WTC11 (cell line): Measurements from ENCODE around the gene FCMR. TPM values are rescaled to one million over a fixed set of nuclear protein-coding genes. Genes with fewer than 3 reads are reported as not detected.

Experiments used
- ATAC-seq: fragments of 200-7000 bp; cut with Tn5 transposase; 2 replicates; pipeline ENCODE4 v1.10.0; 2021; ENCODE audit warnings: mild to moderate bottlenecking, moderate library complexity
- CTCF ChIA-PET: fragments of 300-600 bp; sonication (Branson Sonifier 250); formaldehyde crosslinking; loops from one replicate; lab custom pipeline; 2021; ENCODE audit warnings: antibody characterized with exemption; lab: Charles Lee
- POLR2A ChIA-PET: fragments of 350-600 bp; sonication (Branson Sonifier 250); formaldehyde crosslinking; loops from one replicate; lab custom pipeline; 2021; ENCODE audit warnings: antibody characterized with exemption; lab: Charles Lee
- DNase-seq: peaks from one replicate; pipeline ENCODE4 v3.0.0; 2021; ENCODE audit warnings: low spot score
- H3K27ac Mint-ChIP-seq: 2 replicates; pipeline ENCODE4 v1.8.0; 2021; ENCODE audit warnings: mixed read lengths
- H3K27me3 Mint-ChIP-seq: 2 replicates; pipeline ENCODE4 v1.8.0; 2021; ENCODE audit warnings: low read depth, mild to moderate bottlenecking, moderate library complexity, mixed read lengths
- H3K36me3 Mint-ChIP-seq: 2 replicates; pipeline ENCODE4 v1.8.0; 2021; ENCODE audit warnings: mixed read lengths
- H3K4me1 Mint-ChIP-seq: 2 replicates; pipeline ENCODE4 v1.8.0; 2022; ENCODE audit warnings: mixed read lengths
- H3K4me3 Mint-ChIP-seq: 2 replicates; pipeline ENCODE4 v1.8.0; 2021; ENCODE audit warnings: mild to moderate bottlenecking, moderate library complexity, mixed read lengths
- H3K9me3 Mint-ChIP-seq: 2 replicates; pipeline ENCODE4 v1.8.0; 2021; ENCODE audit warnings: mixed read lengths
- CBFB ChIP-seq: sonication (generic); formaldehyde crosslinking; IDR thresholded peaks from 2 replicates; pipeline ENCODE4 v1.8.1; 2022; ENCODE audit warnings: mild to moderate bottlenecking, low read depth, missing genetic modification reagents
- CDX4 ChIP-seq: fragments of 250-450 bp; sonication (Bioruptor Pico); IDR thresholded peaks from 2 replicates; pipeline ENCODE4 v1.9.0; 2021; ENCODE audit warnings: moderate library complexity, mild to moderate bottlenecking, inconsistent platforms, borderline replicate concordance
- CREB1 ChIP-seq: sonication (generic); formaldehyde crosslinking; IDR thresholded peaks from 2 replicates; pipeline ENCODE4 v1.8.0; 2023; ENCODE audit warnings: mild to moderate bottlenecking, missing genetic modification reagents
- CREM ChIP-seq: sonication (generic); formaldehyde crosslinking; IDR thresholded peaks from 2 replicates; pipeline ENCODE4 v1.8.1; 2022; ENCODE audit warnings: mild to moderate bottlenecking, missing genetic modification reagents, moderate library complexity
- E2F4 ChIP-seq: sonication (generic); formaldehyde crosslinking; IDR thresholded peaks from 2 replicates; pipeline ENCODE4 v1.8.1; 2022; ENCODE audit warnings: low read depth, mild to moderate bottlenecking, moderate library complexity, missing genetic modification reagents, borderline replicate concordance
- EMX1 ChIP-seq: fragments of 250-450 bp; sonication (Bioruptor Pico); IDR thresholded peaks from 2 replicates; pipeline ENCODE4 v1.8.0; 2021; ENCODE audit warnings: mild to moderate bottlenecking
- ETV6 ChIP-seq: sonication (generic); formaldehyde crosslinking; IDR thresholded peaks from 2 replicates; pipeline ENCODE4 v1.8.1; 2022; ENCODE audit warnings: mild to moderate bottlenecking, missing genetic modification reagents
- FOXK1 ChIP-seq: sonication (generic); formaldehyde crosslinking; IDR thresholded peaks from 2 replicates; pipeline ENCODE4 v1.8.0; 2022; ENCODE audit warnings: mild to moderate bottlenecking, moderate library complexity, missing genetic modification reagents
- NFYB ChIP-seq: sonication (generic); formaldehyde crosslinking; conservative IDR thresholded peaks from 2 replicates; pipeline ENCODE4 v1.8.0; 2022; ENCODE audit warnings: low read depth, missing genetic modification reagents
- NR1H2 ChIP-seq: sonication (generic); formaldehyde crosslinking; IDR thresholded peaks from 2 replicates; pipeline ENCODE4 v1.9.0; 2021; ENCODE audit warnings: mild to moderate bottlenecking, moderate library complexity, missing genetic modification reagents
- STAT6 ChIP-seq: sonication (generic); formaldehyde crosslinking; conservative IDR thresholded peaks from 2 replicates; pipeline ENCODE4 v1.8.1; 2023; ENCODE audit warnings: mild to moderate bottlenecking, low read depth, missing genetic modification reagents, moderate library complexity
- TEAD1 ChIP-seq: sonication (generic); formaldehyde crosslinking; IDR thresholded peaks from 2 replicates; pipeline ENCODE4 v1.8.0; 2022; ENCODE audit warnings: mild to moderate bottlenecking, missing genetic modification reagents
- TP53 ChIP-seq: sonication (generic); formaldehyde crosslinking; IDR thresholded peaks from 2 replicates; pipeline ENCODE4 v1.8.1; 2023; ENCODE audit warnings: mild to moderate bottlenecking, missing genetic modification reagents
- USF1 ChIP-seq: sonication (generic); formaldehyde crosslinking; IDR thresholded peaks from 2 replicates; pipeline ENCODE4 v1.8.0; 2022; ENCODE audit warnings: mild to moderate bottlenecking, missing genetic modification reagents
- ZBTB21 ChIP-seq: sonication (generic); formaldehyde crosslinking; IDR thresholded peaks from 2 replicates; pipeline ENCODE4 v1.8.1; 2023; ENCODE audit warnings: mild to moderate bottlenecking, missing genetic modification reagents, borderline replicate concordance
- ZNF416 ChIP-seq: fragments of 250-450 bp; sonication (Bioruptor Pico); IDR thresholded peaks from 2 replicates; pipeline ENCODE4 v1.9.0; 2021; ENCODE audit warnings: mild to moderate bottlenecking, inconsistent platforms
- ZNF532 ChIP-seq: fragments of 250-450 bp; sonication (Bioruptor Pico); IDR thresholded peaks from 2 replicates; pipeline ENCODE4 v1.9.0; 2021; ENCODE audit warnings: mild to moderate bottlenecking, borderline replicate concordance
- total RNA-seq: library from RNA; stranded (reverse); gene quantifications from 3 replicates; pipeline ENCODE4 v1.2.3, GENCODE V29; 2021
- TF ChIP-seq, protein P1 (sequence below): sonication (generic); formaldehyde crosslinking; IDR thresholded peaks from 2 replicates; pipeline ENCODE4 v1.8.0; 2022; ENCODE audit warnings: mild to moderate bottlenecking, missing genetic modification reagents
- TF ChIP-seq, protein P2 (sequence below): sonication (generic); formaldehyde crosslinking; IDR thresholded peaks from 2 replicates; pipeline ENCODE4 v1.8.1; 2022; ENCODE audit warnings: low read depth, missing genetic modification reagents, borderline replicate concordance

FCMR gene
- total RNA-seq, 1 experiment from 2014 or later: 1.0 TPM

DNA sequence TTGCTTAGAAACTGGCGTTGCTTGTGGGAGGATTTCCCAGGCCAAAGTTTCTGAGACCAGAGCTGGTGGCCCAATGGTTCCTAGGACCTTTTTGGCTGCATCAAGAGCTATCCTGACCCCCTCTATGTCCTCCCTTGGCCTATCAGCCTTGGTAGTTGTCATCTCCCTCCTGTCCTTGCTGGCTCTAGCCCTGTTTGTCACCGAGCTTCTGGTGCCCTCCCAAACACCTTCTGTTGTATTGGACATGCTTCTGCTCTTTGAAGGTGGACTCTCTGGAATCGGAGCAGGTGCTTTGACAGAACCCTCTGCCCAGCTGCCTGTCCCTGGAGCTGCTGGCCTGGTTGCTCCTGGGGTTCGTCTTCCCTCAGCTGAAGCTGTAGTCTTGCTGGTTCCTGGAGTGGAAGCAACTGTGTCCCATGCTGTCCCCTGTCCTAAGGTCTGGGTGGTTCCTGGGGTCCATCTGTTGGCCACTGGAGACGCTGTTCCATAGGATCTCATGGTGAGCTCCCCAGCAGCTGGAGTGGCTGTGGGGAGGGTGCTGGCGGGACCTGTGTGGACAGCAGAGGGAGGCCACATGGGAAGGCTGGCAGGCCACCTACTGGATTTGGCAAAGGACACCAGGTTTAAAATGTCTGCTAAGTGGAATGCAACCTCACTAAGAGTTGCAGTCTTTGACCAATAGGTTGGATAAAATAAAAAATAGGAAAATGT is 39.1 kb upstream of the FCMR start:
- no peak overlapping the region for H3K27ac Mint-ChIP-seq
- H3K9me3 Mint-ChIP-seq: no peaks in the 10 kb centered on the region
- no peak for DNase-seq
- ChIA-PET CTCF (interaction anchor here (0.6 to 2.3 kb wide), 5 partner anchors 18 to 155 kb away, joined by 3 to 11 read pairs (median 3); no protein-coding TSS in a partner anchor), POLR2A (no interaction called here)
- TF ChIP-seq ZBTB21 (CRISPR knock-in tag): no peak
- TF ChIP-seq CREB1 (CRISPR knock-in tag): no peak
- TF ChIP-seq FOXK1 (CRISPR knock-in tag): no peak
- TF ChIP-seq, protein P1, sequence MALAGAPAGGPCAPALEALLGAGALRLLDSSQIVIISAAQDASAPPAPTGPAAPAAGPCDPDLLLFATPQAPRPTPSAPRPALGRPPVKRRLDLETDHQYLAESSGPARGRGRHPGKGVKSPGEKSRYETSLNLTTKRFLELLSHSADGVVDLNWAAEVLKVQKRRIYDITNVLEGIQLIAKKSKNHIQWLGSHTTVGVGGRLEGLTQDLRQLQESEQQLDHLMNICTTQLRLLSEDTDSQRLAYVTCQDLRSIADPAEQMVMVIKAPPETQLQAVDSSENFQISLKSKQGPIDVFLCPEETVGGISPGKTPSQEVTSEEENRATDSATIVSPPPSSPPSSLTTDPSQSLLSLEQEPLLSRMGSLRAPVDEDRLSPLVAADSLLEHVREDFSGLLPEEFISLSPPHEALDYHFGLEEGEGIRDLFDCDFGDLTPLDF (CRISPR knock-in tag): no peak
- TF ChIP-seq CBFB (CRISPR knock-in tag): no peak
- H3K4me3 Mint-ChIP-seq: no peak overlapping the region
- no peaks in the 10 kb centered on the region for H3K36me3 Mint-ChIP-seq
- H3K4me1 Mint-ChIP-seq: no peaks in the 10 kb centered on the region
- H3K27me3 Mint-ChIP-seq: no peaks in the 10 kb centered on the region; the same call in 1 of the 2 replicates
- no peak for ATAC-seq

DNA sequence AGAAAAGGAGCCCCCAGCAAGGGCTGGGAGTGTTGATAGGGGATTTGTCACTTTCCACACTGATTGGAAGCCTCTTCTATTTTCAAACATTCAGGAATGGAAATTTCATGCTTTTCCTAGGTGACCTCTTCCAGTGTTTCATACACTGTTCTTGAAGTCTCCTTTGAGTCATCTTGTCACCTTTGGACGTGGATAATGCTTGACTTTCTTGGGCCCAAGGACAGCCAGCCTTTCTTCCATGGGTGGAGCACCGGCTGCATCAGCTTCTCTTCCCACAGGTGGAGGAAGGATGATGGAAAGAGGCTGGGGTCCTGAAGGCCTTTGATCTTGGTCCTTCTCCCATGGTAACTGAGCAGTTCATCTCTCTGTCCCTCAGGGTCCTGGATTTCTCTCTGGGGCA is 36.4 kb upstream of the FCMR start:
- no peaks in the 10 kb centered on the region for H3K4me1 Mint-ChIP-seq
- ChIA-PET CTCF (interaction anchor here (1.1 kb wide), 1 partner anchor 23 kb away, joined by 4 read pairs; no protein-coding TSS in a partner anchor), POLR2A (no interaction called here)
- H3K27ac Mint-ChIP-seq: no peak overlapping the region
- TF ChIP-seq ETV6 (CRISPR knock-in tag) (no peak), CDX4 (CRISPR knock-in tag) (no peak), EMX1 (CRISPR knock-in tag) (no peak), E2F4 (CRISPR knock-in tag) (no peak), CREM (CRISPR knock-in tag) (no peak), ZNF532 (CRISPR knock-in tag) (no peak)
- H3K36me3 Mint-ChIP-seq: no peaks in the 10 kb centered on the region
- ATAC-seq (no peak), DNase-seq (no peak)
- H3K27me3 Mint-ChIP-seq: peaks cover 4% of the 10 kb centered on the region; the same call in 1 of the 2 replicates
- no peaks in the 10 kb centered on the region for H3K9me3 Mint-ChIP-seq
- H3K4me3 Mint-ChIP-seq: no peak overlapping the region

DNA sequence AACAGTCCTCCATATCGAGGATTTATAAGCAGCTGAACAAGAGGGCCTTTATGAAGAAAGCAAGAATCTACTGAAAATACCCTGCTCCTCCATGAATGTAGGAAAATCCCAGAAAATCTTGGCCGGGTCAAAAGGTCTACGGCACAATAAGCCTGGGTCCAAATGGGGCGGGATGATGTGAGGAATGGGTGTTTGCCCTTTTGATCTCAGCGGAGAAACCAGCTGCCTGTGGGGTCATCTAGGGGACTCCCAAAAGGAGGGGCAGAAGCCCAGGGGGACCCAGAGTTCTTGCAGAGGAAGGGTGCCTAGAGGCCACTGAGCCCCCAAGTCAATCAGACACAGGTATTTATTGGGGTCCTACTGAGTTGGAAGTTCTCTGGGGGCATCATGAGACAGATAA is 35.9 kb upstream of the FCMR start:
- ChIA-PET POLR2A (no interaction called here), CTCF (interaction anchor here (1.1 kb wide), 1 partner anchor 22 kb away, joined by 4 read pairs; no protein-coding TSS in a partner anchor)
- no peak for DNase-seq
- Mint-ChIP-seq H3K9me3 (no peaks in the 10 kb centered on the region), H3K4me1 (no peaks in the 10 kb centered on the region), H3K27ac (no peak overlapping the region), H3K27me3 (peaks cover 4% of the 10 kb centered on the region; the same call in 1 of the 2 replicates), H3K4me3 (no peak overlapping the region), H3K36me3 (no peaks in the 10 kb centered on the region)
- no peak for ATAC-seq
- TF ChIP-seq NFYB (CRISPR knock-in tag) (no peak), TP53 (CRISPR knock-in tag) (no peak), USF1 (CRISPR knock-in tag) (no peak), NR1H2 (CRISPR knock-in tag) (no peak), ZNF416 (CRISPR knock-in tag) (no peak), TEAD1 (CRISPR knock-in tag) (no peak), STAT6 (no peak)
- TF ChIP-seq, protein P2, sequence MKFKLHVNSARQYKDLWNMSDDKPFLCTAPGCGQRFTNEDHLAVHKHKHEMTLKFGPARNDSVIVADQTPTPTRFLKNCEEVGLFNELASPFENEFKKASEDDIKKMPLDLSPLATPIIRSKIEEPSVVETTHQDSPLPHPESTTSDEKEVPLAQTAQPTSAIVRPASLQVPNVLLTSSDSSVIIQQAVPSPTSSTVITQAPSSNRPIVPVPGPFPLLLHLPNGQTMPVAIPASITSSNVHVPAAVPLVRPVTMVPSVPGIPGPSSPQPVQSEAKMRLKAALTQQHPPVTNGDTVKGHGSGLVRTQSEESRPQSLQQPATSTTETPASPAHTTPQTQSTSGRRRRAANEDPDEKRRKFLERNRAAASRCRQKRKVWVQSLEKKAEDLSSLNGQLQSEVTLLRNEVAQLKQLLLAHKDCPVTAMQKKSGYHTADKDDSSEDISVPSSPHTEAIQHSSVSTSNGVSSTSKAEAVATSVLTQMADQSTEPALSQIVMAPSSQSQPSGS: no peak
